ENCODE data around the gene GFOD1. TPM values are rescaled to one million over a fixed set of nuclear protein-coding genes. Genes with fewer than 3 reads are reported as not detected.

Gene GFOD1
- total RNA-seq, 1 donor from 2014 or later, result 8.4 TPM

GRCh38 chr6:13505345-13505734, 17.9 kb upstream of the GFOD1 start:
- Mint-ChIP-seq H3K4me1 (no peaks in the 10 kb centered on the region), H3K36me3 (ENCODE audit: low read depth) (no peaks in the 10 kb centered on the region), H3K4me3 (no peak overlapping the region), H3K27me3 (no peaks in the 10 kb centered on the region), H3K27ac (no peak overlapping the region), H3K9me3 (no peaks in the 10 kb centered on the region)
- POLR2A ChIA-PET, result no interaction called here
- no peak for TF ChIP-seq CTCF (IDR thresholded peaks at IDR 0.05)
- CTCF ChIA-PET, result no interaction called here
- intact Hi-C loops (cut with micrococcal nuclease), result no loop called here
- ATAC-seq (ENCODE audit: low read depth) (no peak), DNase-seq (no peak)

DNA sequence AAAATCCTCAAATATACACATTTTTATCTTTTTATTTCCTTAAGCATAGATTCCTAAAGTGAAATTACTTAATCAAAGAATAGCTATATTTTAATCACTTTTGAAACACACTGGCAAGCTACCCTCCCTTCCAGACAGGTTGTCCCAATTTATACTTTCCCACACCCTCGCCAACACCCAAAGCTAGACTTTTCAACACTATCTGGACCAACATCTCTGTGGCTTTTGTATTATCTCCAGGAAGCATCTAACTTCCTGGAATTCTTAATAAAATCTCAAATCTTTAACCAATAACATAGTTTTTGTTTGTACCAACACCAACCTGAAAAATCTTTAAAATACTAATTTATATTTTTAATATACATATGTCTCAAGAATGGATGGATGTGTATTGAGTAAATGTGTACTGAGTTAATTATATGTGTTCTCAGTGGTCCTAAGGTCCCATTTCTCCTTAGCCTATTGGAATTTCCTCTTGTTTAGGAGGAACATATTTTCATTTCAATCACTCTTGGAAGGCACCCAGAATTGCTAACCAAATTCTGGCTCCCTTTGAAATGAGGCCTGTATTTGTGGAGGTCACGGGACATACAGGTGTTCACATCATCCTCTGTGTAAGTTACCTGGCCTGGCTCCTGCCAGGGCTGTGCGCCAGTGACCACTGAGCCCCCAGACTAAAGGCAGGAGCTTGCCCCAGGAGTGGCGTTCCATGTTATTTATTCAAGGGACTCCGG, 17.4 kb upstream of the GFOD1 start:
- no peak overlapping the region for H3K27ac Mint-ChIP-seq
- intact Hi-C loops (cut with micrococcal nuclease), result no loop called here

DNA sequence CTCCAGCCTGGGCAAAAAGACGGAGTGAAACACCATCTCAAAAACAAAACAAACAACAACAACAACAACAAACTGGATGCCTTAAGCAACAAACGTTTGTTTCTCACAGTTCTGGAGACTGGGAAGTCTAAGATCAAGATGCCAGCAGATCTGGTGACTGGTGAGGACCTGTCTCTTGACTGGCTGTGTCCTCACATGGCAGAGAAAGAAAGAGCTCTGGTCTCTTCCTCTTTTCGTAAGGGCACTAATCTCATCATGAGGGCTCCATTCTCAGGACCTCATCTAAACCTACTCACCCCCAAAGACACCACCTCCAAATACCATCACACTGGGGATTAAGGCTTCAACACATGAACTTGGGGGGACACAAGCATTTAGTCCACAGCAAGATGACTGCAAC, 13.5 kb upstream of the GFOD1 start:
- no peaks in the 10 kb centered on the region for H3K27me3 Mint-ChIP-seq
- no peak for DNase-seq
- intact Hi-C loops (cut with micrococcal nuclease), result no loop called here
- POLR2A ChIA-PET, result interaction anchor here (0.7 kb wide), 1 partner anchor 38 kb away, joined by 3 read pairs; no protein-coding TSS in a partner anchor
- no peak for TF ChIP-seq CTCF (IDR thresholded peaks at IDR 0.05)
- CTCF ChIA-PET, result no interaction called here
- H3K4me1 Mint-ChIP-seq, result no peaks in the 10 kb centered on the region
- H3K9me3 Mint-ChIP-seq, result no peaks in the 10 kb centered on the region
- no peak overlapping the region for H3K4me3 Mint-ChIP-seq
- no peaks in the 10 kb centered on the region for H3K36me3 Mint-ChIP-seq (ENCODE audit: low read depth)
- no peak for ATAC-seq (ENCODE audit: low read depth)
- H3K27ac Mint-ChIP-seq, result no peak overlapping the region

More for the DNA sequence above, 17.4 kb upstream of the GFOD1 start:
- DNase-seq (no peak), ATAC-seq (ENCODE audit: low read depth) (no peak)
- Mint-ChIP-seq H3K9me3 (no peaks in the 10 kb centered on the region), H3K27me3 (no peaks in the 10 kb centered on the region), H3K4me3 (no peak overlapping the region), H3K4me1 (no peaks in the 10 kb centered on the region), H3K36me3 (ENCODE audit: low read depth) (no peaks in the 10 kb centered on the region)
- ChIA-PET CTCF (interaction anchor here (1.3 kb wide), 1 partner anchor 121 kb away, joined by 3 read pairs; no protein-coding TSS in a partner anchor), POLR2A (no interaction called here)
- TF ChIP-seq CTCF (IDR thresholded peaks at IDR 0.05), result no peak

DNA sequence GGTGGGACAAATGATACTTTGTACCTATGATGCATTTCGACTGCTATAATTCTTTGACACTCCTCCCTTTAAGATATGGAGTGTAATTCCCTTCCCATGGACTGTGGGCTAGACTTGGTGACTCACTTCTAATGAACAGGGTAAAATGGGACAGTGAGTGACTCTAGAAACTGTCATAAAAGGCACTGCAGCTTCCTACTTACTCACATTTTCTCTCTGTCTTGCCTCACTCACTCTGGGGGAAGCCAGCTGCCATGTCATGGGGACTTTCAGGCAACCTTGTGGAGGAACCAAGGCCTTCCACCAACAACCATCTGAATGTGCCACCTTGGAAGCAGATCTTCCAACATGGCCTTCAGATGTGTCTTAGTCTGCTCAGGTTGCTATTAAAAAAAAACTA, 12.9 kb upstream of the GFOD1 start:
- ChIA-PET POLR2A (interaction anchor here (0.7 kb wide), 1 partner anchor 37 kb away, joined by 3 read pairs; no protein-coding TSS in a partner anchor), CTCF (no interaction called here)
- ATAC-seq (ENCODE audit: low read depth) (no peak), DNase-seq (no peak)
- Mint-ChIP-seq H3K27ac (no peak overlapping the region), H3K9me3 (no peaks in the 10 kb centered on the region), H3K27me3 (no peaks in the 10 kb centered on the region), H3K4me3 (no peak overlapping the region), H3K4me1 (no peaks in the 10 kb centered on the region), H3K36me3 (ENCODE audit: low read depth) (no peaks in the 10 kb centered on the region)
- intact Hi-C loops (cut with micrococcal nuclease), result no loop called here
- TF ChIP-seq CTCF (IDR thresholded peaks at IDR 0.05), result no peak

DNA sequence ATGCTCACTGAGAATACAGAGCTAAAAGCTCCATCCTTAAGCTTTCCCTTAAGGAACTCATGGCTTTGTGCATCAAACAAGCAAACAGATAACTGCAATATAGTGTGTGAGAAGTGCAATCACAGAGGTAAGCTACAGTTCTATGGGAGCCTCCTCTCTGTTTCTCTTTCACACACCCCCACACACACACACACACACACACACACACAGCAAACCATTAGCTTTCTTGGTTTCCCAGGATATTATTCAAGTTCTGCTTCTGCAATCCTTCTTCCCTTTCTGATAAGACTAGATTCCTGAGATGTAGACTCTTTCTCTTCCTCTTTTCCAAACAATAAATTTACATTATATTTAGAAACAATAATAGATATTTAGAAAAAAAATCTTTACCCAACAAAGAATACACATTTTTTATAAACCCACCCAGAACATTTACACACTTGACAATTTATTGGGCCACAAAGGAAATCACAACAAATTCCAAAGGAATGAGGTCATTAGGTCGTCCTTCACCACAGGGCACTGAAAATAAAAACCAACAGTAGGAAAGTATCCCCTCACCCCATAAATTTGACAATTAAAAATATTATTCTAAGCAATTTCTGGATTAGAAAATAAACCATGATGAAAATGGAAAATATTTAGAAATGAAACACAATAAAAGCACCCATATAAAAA, 9.3 kb upstream of the GFOD1 start:
- POLR2A ChIA-PET, result interaction anchor here (0.5 kb wide), 1 partner anchor 107 kb away, joined by 6 read pairs; no protein-coding TSS in a partner anchor
- no peak for DNase-seq
- Mint-ChIP-seq H3K36me3 (ENCODE audit: low read depth) (no peaks in the 10 kb centered on the region), H3K4me1 (no peaks in the 10 kb centered on the region), H3K27ac (no peak overlapping the region), H3K9me3 (no peaks in the 10 kb centered on the region), H3K4me3 (no peak overlapping the region), H3K27me3 (no peaks in the 10 kb centered on the region)
- CTCF ChIA-PET, result no interaction called here
- no peak for ATAC-seq (ENCODE audit: low read depth)
- TF ChIP-seq CTCF (IDR thresholded peaks at IDR 0.05), result no peak
- intact Hi-C loops (cut with micrococcal nuclease), result no loop called here
